NCI-H460 (cell line): ENCODE data around the gene ADIPOR2. TPM values are rescaled to one million over a fixed set of nuclear protein-coding genes. Genes with fewer than 3 reads are reported as not detected.

Experiments used
- small RNA-seq, 2 experiments: library from RNA; depleted of rRNA; stranded (forward); fragments of <200 nt; gene quantifications; one replicate each; pipeline ENCODE3, GENCODE V24; 2014
- total RNA-seq: library from RNA; depleted of rRNA; stranded (reverse); fragments of >200 nt; shearing (Covaris generic); gene quantifications from 2 replicates; pipeline ENCODE4 v1.2.3, GENCODE V29; 2014; rRNA removed

Gene ADIPOR2
- total RNA-seq, 1 experiment from 2014 or later = 32.1 TPM

Small RNAs within 50 kb of the gene (small RNA-seq; reads per million reads assigned to genes)
- 0 reads per million in 2 experiments for gene MIR3649

Other genes with a start within 250 kb of the ADIPOR2 start
- gene FBXL14, start 96.5 kb upstream of the ADIPOR2 start, total RNA-seq = 15.1 and 20.0 TPM in 2 replicates
- 3.3 and 7.6 TPM in 2 replicates for gene WNT5B, start 61.8 kb upstream of the ADIPOR2 start, total RNA-seq
- gene LRTM2, start 129.5 kb downstream of the ADIPOR2 start, total RNA-seq = not detected in 2 replicates
- not detected in 2 replicates for gene CACNA2D4, start 227.6 kb downstream of the ADIPOR2 start, total RNA-seq